Measurements from ENCODE around the gene MRM2. TPM values are rescaled to one million over a fixed set of nuclear protein-coding genes. Genes with fewer than 3 reads are reported as not detected.

The MRM2 gene
- total RNA-seq, 1 donor = 21.4 TPM

GRCh38 chr7:2195400-2196246 is 46.4 kb downstream of the MRM2 start:
- TF ChIP-seq CTCF (IDR thresholded peaks at IDR 0.05; ENCODE audit: extremely low read depth, low read depth, low read length) = no peak
- no peak overlapping the region for H3K4me2 ChIP-seq (ENCODE audit: insufficient read depth, low read length)

DNA sequence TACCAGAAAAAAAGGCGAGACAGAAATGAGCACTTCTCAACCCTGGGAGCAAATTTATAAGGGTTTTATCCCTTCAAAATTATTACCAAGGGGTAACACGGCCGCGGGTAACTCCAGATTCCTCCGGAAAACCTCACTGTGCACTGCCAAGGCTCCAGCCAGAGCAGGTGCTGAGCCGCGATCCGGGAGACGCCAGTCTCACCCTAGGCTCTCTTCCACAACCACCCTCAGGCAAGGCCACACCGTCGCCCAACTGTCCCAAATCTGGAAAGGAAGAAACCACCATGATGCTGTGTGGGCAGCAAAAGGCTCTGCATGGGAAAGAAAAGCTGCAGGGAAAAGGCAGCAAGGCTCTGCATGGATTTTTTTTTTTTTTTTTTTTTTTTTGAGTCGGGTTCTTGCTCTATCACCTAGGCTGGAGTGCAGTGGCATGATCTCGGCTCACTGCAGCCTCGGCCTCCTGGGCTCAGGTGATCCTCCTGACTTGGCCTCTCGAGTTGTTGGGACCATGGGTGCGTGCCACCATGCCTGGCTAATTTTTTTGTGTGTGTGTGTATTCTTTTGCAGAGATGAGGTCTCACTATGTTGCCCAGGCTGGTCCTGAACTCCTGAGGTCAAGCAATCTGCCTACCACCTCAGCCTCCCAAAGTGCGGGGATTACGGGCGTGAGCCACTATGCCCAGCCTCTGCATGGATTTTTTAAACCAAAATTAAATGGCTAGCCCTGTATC is 48.3 kb downstream of the MRM2 start:
- no peaks in the 10 kb centered on the region for H3K9me3 ChIP-seq (ENCODE audit: low read depth, low read length)
- H3K4me2 ChIP-seq (ENCODE audit: insufficient read depth, low read length) = no peak overlapping the region
- no peak for TF ChIP-seq CTCF (IDR thresholded peaks at IDR 0.05; ENCODE audit: extremely low read depth, low read depth, low read length)
- DNase-seq (ENCODE audit: insufficient read length, low spot score, missing footprints) = peak; percentile 32
- no peak overlapping the region for H2AFZ ChIP-seq (ENCODE audit: low read length)
- H3K4me3 ChIP-seq (ENCODE audit: insufficient read depth, low read length) = no peak overlapping the region
- H3K27ac ChIP-seq (ENCODE audit: low read depth, low read length) = no peak overlapping the region
- H3K4me1 ChIP-seq (ENCODE audit: insufficient read depth, low read length) = no peaks in the 10 kb centered on the region
- peaks cover 7% of the 10 kb centered on the region for H3K79me2 ChIP-seq (ENCODE audit: insufficient read depth, low read length)
- H3K27me3 ChIP-seq (ENCODE audit: insufficient read depth, low read length) = no peaks in the 10 kb centered on the region
- H3K36me3 ChIP-seq (ENCODE audit: insufficient read depth, low read length) = peaks cover 10% of the 10 kb centered on the region
- no peaks in the 10 kb centered on the region for H4K20me1 ChIP-seq (ENCODE audit: insufficient read depth, low read length)

More at GRCh38 chr7:2195400-2196246, 46.4 kb downstream of the MRM2 start:
- no peaks in the 10 kb centered on the region for H3K27me3 ChIP-seq (ENCODE audit: insufficient read depth, low read length)
- no peak overlapping the region for H3K27ac ChIP-seq (ENCODE audit: low read depth, low read length)
- H3K4me3 ChIP-seq (ENCODE audit: insufficient read depth, low read length) = no peak overlapping the region
- H2AFZ ChIP-seq (ENCODE audit: low read length) = no peak overlapping the region
- DNase-seq (ENCODE audit: insufficient read length, low spot score, missing footprints) = peak; percentile 65
- no peaks in the 10 kb centered on the region for H3K4me1 ChIP-seq (ENCODE audit: insufficient read depth, low read length)
- no peaks in the 10 kb centered on the region for H4K20me1 ChIP-seq (ENCODE audit: insufficient read depth, low read length)
- H3K9me3 ChIP-seq (ENCODE audit: low read depth, low read length) = no peaks in the 10 kb centered on the region
- no peaks in the 10 kb centered on the region for H3K79me2 ChIP-seq (ENCODE audit: insufficient read depth, low read length)
- H3K36me3 ChIP-seq (ENCODE audit: insufficient read depth, low read length) = peaks cover 16% of the 10 kb centered on the region

- peaks cover 7% of the 10 kb centered on the region for H3K79me2 ChIP-seq (ENCODE audit: insufficient read depth, low read length)
- no peak overlapping the region for H3K4me2 ChIP-seq (ENCODE audit: insufficient read depth, low read length)
- no peak overlapping the region for H2AFZ ChIP-seq (ENCODE audit: low read length)
- no peaks in the 10 kb centered on the region for H3K9me3 ChIP-seq (ENCODE audit: low read depth, low read length)
- DNase-seq (ENCODE audit: insufficient read length, low spot score, missing footprints) = no peak
- H3K27ac ChIP-seq (ENCODE audit: low read depth, low read length) = no peak overlapping the region
- H3K27me3 ChIP-seq (ENCODE audit: insufficient read depth, low read length) = no peaks in the 10 kb centered on the region
- H4K20me1 ChIP-seq (ENCODE audit: insufficient read depth, low read length) = no peaks in the 10 kb centered on the region
- H3K4me1 ChIP-seq (ENCODE audit: insufficient read depth, low read length) = no peaks in the 10 kb centered on the region
- H3K36me3 ChIP-seq (ENCODE audit: insufficient read depth, low read length) = peaks cover 10% of the 10 kb centered on the region
- TF ChIP-seq CTCF (IDR thresholded peaks at IDR 0.05; ENCODE audit: extremely low read depth, low read depth, low read length) = no peak
- H3K4me3 ChIP-seq (ENCODE audit: insufficient read depth, low read length) = no peak overlapping the region
Measured at GRCh38 chr7:2192831-2193534, 49.0 kb downstream of the MRM2 start.
